ENCODE measurements around the gene MYBPC3. TPM values are rescaled to one million over a fixed set of nuclear protein-coding genes. Genes with fewer than 3 reads are reported as not detected.

MYBPC3 gene
- total and polyA plus RNA-seq, 2 experiments from 2014 or later: not detected

- H3K4me3 Mint-ChIP-seq: no peak overlapping the region
- H3K4me2 ChIP-seq: no peak overlapping the region
- no peaks in the 10 kb centered on the region for H3F3A ChIP-seq (replicated peaks; ENCODE audit: low read depth)
- H3K36me3 Mint-ChIP-seq (ENCODE audit: low read depth): no peaks in the 10 kb centered on the region
- H3K4me1 Mint-ChIP-seq: peaks cover 3% of the 10 kb centered on the region; the same call in 2 of the 3 replicates
- no peak overlapping the region for H3K4me3 ChIP-seq
- H3K27me3 ChIP-seq (ENCODE audit: insufficient read depth): no peaks in the 10 kb centered on the region
- H3K27ac Mint-ChIP-seq: no peak overlapping the region
- no peaks in the 10 kb centered on the region for H3K79me2 ChIP-seq (replicated peaks; ENCODE audit: insufficient read depth)
- H3K4me1 ChIP-seq (ENCODE audit: insufficient read depth): no peaks in the 10 kb centered on the region; the same call in 1 of the 2 replicates
- no peak overlapping the region for H3K27ac ChIP-seq (ENCODE audit: low read depth)
- H3K9me2 ChIP-seq (ENCODE audit: insufficient read depth): 0 out of 2 replicates have a peak, but pooled peaks cover 2% of the 10 kb centered on the region
- no peak for DNase-seq (ENCODE audit: low spot score)
- H4K20me1 ChIP-seq (replicated peaks; ENCODE audit: insufficient read depth): no peaks in the 10 kb centered on the region
- no peak overlapping the region for H2AFZ ChIP-seq
- no peaks in the 10 kb centered on the region; the same call in 2 of the 3 replicates for H3K9me3 Mint-ChIP-seq
- H3K36me3 ChIP-seq (ENCODE audit: insufficient read depth): no peaks in the 10 kb centered on the region
- TF ChIP-seq NANOG (IDR thresholded peaks at IDR 0.05; ENCODE audit: borderline replicate concordance) (no peak), EZH2phosphoT487 (IDR thresholded peaks at IDR 0.05; ENCODE audit: unreplicated experiment) (no peak), EZH2 (IDR thresholded peaks at IDR 0.05; ENCODE audit: low read depth, unreplicated experiment) (no peak), ZNF114 (CRISPR knock-in tag; IDR thresholded peaks at IDR 0.05) (no peak), POLR2AphosphoS5 (IDR thresholded peaks at IDR 0.05; ENCODE audit: low read depth) (no peak), ZNF331 (CRISPR knock-in tag; IDR thresholded peaks at IDR 0.05; ENCODE audit: low read depth) (no peak), JUNB (IDR thresholded peaks at IDR 0.05; ENCODE audit: unreplicated experiment) (no peak), CREB1 (CRISPR knock-in tag; IDR thresholded peaks at IDR 0.05; ENCODE audit: low read depth) (no peak), STAT1 (IDR thresholded peaks at IDR 0.05; ENCODE audit: unreplicated experiment) (no peak)
- TF ChIP-seq, protein P1, sequence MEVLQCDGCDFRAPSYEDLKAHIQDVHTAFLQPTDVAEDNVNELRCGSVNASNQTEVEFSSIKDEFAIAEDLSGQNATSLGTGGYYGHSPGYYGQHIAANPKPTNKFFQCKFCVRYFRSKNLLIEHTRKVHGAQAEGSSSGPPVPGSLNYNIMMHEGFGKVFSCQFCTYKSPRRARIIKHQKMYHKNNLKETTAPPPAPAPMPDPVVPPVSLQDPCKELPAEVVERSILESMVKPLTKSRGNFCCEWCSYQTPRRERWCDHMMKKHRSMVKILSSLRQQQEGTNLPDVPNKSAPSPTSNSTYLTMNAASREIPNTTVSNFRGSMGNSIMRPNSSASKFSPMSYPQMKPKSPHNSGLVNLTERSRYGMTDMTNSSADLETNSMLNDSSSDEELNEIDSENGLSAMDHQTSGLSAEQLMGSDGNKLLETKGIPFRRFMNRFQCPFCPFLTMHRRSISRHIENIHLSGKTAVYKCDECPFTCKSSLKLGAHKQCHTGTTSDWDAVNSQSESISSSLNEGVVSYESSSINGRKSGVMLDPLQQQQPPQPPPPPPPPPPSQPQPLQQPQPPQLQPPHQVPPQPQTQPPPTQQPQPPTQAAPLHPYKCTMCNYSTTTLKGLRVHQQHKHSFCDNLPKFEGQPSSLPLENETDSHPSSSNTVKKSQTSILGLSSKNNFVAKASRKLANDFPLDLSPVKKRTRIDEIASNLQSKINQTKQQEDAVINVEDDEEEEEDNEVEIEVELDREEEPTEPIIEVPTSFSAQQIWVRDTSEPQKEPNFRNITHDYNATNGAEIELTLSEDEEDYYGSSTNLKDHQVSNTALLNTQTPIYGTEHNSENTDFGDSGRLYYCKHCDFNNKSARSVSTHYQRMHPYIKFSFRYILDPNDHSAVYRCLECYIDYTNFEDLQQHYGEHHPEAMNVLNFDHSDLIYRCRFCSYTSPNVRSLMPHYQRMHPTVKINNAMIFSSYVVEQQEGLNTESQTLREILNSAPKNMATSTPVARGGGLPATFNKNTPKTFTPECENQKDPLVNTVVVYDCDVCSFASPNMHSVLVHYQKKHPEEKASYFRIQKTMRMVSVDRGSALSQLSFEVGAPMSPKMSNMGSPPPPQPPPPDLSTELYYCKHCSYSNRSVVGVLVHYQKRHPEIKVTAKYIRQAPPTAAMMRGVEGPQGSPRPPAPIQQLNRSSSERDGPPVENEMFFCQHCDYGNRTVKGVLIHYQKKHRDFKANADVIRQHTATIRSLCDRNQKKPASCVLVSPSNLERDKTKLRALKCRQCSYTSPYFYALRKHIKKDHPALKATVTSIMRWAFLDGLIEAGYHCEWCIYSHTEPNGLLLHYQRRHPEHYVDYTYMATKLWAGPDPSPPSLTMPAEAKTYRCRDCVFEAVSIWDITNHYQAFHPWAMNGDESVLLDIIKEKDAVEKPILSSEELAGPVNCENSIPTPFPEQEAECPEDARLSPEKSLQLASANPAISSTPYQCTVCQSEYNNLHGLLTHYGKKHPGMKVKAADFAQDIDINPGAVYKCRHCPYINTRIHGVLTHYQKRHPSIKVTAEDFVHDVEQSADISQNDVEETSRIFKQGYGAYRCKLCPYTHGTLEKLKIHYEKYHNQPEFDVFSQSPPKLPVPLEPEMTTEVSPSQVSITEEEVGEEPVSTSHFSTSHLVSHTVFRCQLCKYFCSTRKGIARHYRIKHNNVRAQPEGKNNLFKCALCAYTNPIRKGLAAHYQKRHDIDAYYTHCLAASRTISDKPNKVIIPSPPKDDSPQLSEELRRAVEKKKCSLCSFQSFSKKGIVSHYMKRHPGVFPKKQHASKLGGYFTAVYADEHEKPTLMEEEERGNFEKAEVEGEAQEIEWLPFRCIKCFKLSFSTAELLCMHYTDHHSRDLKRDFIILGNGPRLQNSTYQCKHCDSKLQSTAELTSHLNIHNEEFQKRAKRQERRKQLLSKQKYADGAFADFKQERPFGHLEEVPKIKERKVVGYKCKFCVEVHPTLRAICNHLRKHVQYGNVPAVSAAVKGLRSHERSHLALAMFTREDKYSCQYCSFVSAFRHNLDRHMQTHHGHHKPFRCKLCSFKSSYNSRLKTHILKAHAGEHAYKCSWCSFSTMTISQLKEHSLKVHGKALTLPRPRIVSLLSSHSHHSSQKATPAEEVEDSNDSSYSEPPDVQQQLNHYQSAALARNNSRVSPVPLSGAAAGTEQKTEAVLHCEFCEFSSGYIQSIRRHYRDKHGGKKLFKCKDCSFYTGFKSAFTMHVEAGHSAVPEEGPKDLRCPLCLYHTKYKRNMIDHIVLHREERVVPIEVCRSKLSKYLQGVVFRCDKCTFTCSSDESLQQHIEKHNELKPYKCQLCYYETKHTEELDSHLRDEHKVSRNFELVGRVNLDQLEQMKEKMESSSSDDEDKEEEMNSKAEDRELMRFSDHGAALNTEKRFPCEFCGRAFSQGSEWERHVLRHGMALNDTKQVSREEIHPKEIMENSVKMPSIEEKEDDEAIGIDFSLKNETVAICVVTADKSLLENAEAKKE (CRISPR knock-in tag; IDR thresholded peaks at IDR 0.05): no peak
- TF ChIP-seq, protein P2, sequence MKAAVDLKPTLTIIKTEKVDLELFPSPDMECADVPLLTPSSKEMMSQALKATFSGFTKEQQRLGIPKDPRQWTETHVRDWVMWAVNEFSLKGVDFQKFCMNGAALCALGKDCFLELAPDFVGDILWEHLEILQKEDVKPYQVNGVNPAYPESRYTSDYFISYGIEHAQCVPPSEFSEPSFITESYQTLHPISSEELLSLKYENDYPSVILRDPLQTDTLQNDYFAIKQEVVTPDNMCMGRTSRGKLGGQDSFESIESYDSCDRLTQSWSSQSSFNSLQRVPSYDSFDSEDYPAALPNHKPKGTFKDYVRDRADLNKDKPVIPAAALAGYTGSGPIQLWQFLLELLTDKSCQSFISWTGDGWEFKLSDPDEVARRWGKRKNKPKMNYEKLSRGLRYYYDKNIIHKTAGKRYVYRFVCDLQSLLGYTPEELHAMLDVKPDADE (IDR thresholded peaks at IDR 0.05): no peak
- TF ChIP-seq, protein P3, sequence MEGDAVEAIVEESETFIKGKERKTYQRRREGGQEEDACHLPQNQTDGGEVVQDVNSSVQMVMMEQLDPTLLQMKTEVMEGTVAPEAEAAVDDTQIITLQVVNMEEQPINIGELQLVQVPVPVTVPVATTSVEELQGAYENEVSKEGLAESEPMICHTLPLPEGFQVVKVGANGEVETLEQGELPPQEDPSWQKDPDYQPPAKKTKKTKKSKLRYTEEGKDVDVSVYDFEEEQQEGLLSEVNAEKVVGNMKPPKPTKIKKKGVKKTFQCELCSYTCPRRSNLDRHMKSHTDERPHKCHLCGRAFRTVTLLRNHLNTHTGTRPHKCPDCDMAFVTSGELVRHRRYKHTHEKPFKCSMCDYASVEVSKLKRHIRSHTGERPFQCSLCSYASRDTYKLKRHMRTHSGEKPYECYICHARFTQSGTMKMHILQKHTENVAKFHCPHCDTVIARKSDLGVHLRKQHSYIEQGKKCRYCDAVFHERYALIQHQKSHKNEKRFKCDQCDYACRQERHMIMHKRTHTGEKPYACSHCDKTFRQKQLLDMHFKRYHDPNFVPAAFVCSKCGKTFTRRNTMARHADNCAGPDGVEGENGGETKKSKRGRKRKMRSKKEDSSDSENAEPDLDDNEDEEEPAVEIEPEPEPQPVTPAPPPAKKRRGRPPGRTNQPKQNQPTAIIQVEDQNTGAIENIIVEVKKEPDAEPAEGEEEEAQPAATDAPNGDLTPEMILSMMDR (conservative IDR thresholded peaks at IDR 0.05; ENCODE audit: low read depth in 2 of 2): no peak
- TF ChIP-seq, protein P4, sequence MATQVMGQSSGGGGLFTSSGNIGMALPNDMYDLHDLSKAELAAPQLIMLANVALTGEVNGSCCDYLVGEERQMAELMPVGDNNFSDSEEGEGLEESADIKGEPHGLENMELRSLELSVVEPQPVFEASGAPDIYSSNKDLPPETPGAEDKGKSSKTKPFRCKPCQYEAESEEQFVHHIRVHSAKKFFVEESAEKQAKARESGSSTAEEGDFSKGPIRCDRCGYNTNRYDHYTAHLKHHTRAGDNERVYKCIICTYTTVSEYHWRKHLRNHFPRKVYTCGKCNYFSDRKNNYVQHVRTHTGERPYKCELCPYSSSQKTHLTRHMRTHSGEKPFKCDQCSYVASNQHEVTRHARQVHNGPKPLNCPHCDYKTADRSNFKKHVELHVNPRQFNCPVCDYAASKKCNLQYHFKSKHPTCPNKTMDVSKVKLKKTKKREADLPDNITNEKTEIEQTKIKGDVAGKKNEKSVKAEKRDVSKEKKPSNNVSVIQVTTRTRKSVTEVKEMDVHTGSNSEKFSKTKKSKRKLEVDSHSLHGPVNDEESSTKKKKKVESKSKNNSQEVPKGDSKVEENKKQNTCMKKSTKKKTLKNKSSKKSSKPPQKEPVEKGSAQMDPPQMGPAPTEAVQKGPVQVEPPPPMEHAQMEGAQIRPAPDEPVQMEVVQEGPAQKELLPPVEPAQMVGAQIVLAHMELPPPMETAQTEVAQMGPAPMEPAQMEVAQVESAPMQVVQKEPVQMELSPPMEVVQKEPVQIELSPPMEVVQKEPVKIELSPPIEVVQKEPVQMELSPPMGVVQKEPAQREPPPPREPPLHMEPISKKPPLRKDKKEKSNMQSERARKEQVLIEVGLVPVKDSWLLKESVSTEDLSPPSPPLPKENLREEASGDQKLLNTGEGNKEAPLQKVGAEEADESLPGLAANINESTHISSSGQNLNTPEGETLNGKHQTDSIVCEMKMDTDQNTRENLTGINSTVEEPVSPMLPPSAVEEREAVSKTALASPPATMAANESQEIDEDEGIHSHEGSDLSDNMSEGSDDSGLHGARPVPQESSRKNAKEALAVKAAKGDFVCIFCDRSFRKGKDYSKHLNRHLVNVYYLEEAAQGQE (IDR thresholded peaks at IDR 0.05; ENCODE audit: unreplicated experiment): no peak
- peaks cover 9% of the 10 kb centered on the region for H3K27me3 Mint-ChIP-seq (ENCODE audit: insufficient read depth, low read depth, poor library complexity)
- no peak for ATAC-seq
Observed at GRCh38 chr11:47380078-47380477, 27.6 kb upstream of the MYBPC3 start.

Data from GM23338 (cell line).